Mesenchymal stem cell (in vitro differentiated cells and primary cell): Measurements from ENCODE around the gene STXBP2.
A peak's percentile ranks its signal among the peaks of the same experiment; 100 is the strongest.

Source experiments
- DNase-seq: peaks from one replicate; pipeline ENCODE4 v3.0.0-alpha.2; 2013
- H2AFZ ChIP-seq: one replicate; pipeline ENCODE4 v1.6.1; 2013; ENCODE audit warnings: low read depth, mild to moderate bottlenecking, control low read depth, inconsistent platforms, low read length, moderate library complexity
- H2AK5ac ChIP-seq: 2 replicates; pipeline ENCODE4 v1.6.1; 2013; ENCODE audit warnings: low read length, moderate library complexity, mild to moderate bottlenecking, inconsistent platforms; ENCODE audit not compliant: severe bottlenecking
- H2BK120ac ChIP-seq: one replicate; pipeline ENCODE4 v1.6.1; 2013; ENCODE audit warnings: low read depth, mild to moderate bottlenecking, inconsistent platforms, low read length, moderate library complexity
- H2BK12ac ChIP-seq, 2 experiments: one replicate each; pipeline ENCODE4 v1.6.1; 2013; ENCODE audit warnings: inconsistent platforms in 2 of 2, low read length in 2 of 2, mild to moderate bottlenecking in 2 of 2, moderate library complexity in 2 of 2, control low read depth in 1 of 2
- H2BK15ac ChIP-seq: one replicate; pipeline ENCODE4 v1.6.1; 2013; ENCODE audit warnings: mild to moderate bottlenecking, low read depth, inconsistent platforms; ENCODE audit not compliant: poor library complexity, severe bottlenecking
- H2BK5ac ChIP-seq: 2 replicates; pipeline ENCODE4 v1.6.1; 2013; ENCODE audit warnings: low read depth, mild to moderate bottlenecking, low read length, control low read depth, inconsistent platforms; ENCODE audit not compliant: poor library complexity, severe bottlenecking
- H3K14ac ChIP-seq, 2 experiments: one replicate each; pipeline ENCODE4 v1.6.1; 2013; ENCODE audit warnings: inconsistent platforms in 2 of 2, low read length in 2 of 2, control low read depth in 1 of 2, mild to moderate bottlenecking in 1 of 2, moderate library complexity in 1 of 2
- H3K18ac ChIP-seq, 2 experiments: one replicate each; pipeline ENCODE4 v1.6.1; 2013; ENCODE audit warnings: inconsistent platforms in 2 of 2, low read length in 2 of 2, control low read depth in 1 of 2, low read depth in 1 of 2, mild to moderate bottlenecking in 1 of 2
- H3K23ac ChIP-seq, 2 experiments: one replicate each; pipeline ENCODE4 v1.6.1; 2013; ENCODE audit warnings: inconsistent platforms in 2 of 2, low read length in 2 of 2, mild to moderate bottlenecking in 2 of 2, moderate library complexity in 2 of 2, control low read depth in 1 of 2
- H3K27ac ChIP-seq: 2 replicates; pipeline ENCODE4 v1.5.1; 2013; ENCODE audit warnings: mild to moderate bottlenecking, moderate library complexity, low read length, control low read depth, inconsistent platforms; ENCODE audit not compliant: poor library complexity, severe bottlenecking
- H3K27me3 ChIP-seq, 2 experiments: 2 replicates each; pipeline versions ENCODE4 v1.6.1 to v1.7.0; 2013; ENCODE audit warnings: low read length in 2 of 2, mild to moderate bottlenecking in 2 of 2, moderate library complexity in 2 of 2, control low read depth in 1 of 2, inconsistent platforms in 1 of 2; ENCODE audit not compliant: control insufficient read depth in 1 of 2, insufficient read depth in 1 of 2
- H3K36me3 ChIP-seq, 2 experiments: 2 replicates each; pipeline versions ENCODE4 v1.6.1 to v1.7.0; 2013; ENCODE audit warnings: low read length in 2 of 2, control low read depth in 1 of 2, inconsistent platforms in 1 of 2, low read depth in 1 of 2, mild to moderate bottlenecking in 1 of 2; ENCODE audit not compliant: insufficient read depth in 2 of 2, control insufficient read depth in 1 of 2
- H3K4ac ChIP-seq, 2 experiments: one replicate each; pipeline ENCODE4 v1.6.1; 2013; ENCODE audit warnings: inconsistent platforms in 2 of 2, low read length in 2 of 2, mild to moderate bottlenecking in 2 of 2, moderate library complexity in 2 of 2, control low read depth in 1 of 2, low read depth in 1 of 2
- H3K4me1 ChIP-seq: 2 replicates; pipeline ENCODE4 v1.6.1; 2013; ENCODE audit warnings: low read depth, low read length, control low read depth; ENCODE audit not compliant: control insufficient read depth, insufficient read depth
- H3K4me2 ChIP-seq: 2 replicates; pipeline ENCODE4 v1.6.1; 2013; ENCODE audit warnings: low read length, mild to moderate bottlenecking, inconsistent platforms; ENCODE audit not compliant: poor library complexity, severe bottlenecking
- H3K4me3 ChIP-seq, 2 experiments: 2 replicates each; pipeline versions ENCODE4 v1.5.1 to v1.7.0; 2013; ENCODE audit warnings: low read length in 2 of 2, mild to moderate bottlenecking in 2 of 2, control low read depth in 1 of 2, low read depth in 1 of 2; ENCODE audit not compliant: insufficient read depth in 1 of 2
- H3K79me1 ChIP-seq: replicated peaks from 2 replicates; pipeline ENCODE4 v1.6.1; 2013; ENCODE audit warnings: mild to moderate bottlenecking, control low read depth, low read length, inconsistent platforms; ENCODE audit not compliant: poor library complexity, severe bottlenecking
- H3K9ac ChIP-seq: 2 replicates; pipeline ENCODE4 v1.7.0; 2013; ENCODE audit warnings: mild to moderate bottlenecking, low read length, moderate library complexity
- H3K9me3 ChIP-seq: 2 replicates; pipeline ENCODE4 v1.7.0; 2013; ENCODE audit warnings: mild to moderate bottlenecking, low read length; ENCODE audit not compliant: control insufficient read depth
- H4K8ac ChIP-seq: one replicate; pipeline ENCODE4 v1.6.1; 2013; ENCODE audit warnings: inconsistent platforms, mild to moderate bottlenecking, low read length, moderate library complexity
- H4K91ac ChIP-seq: one replicate; pipeline ENCODE4 v1.6.1; 2013; ENCODE audit warnings: mild to moderate bottlenecking, low read length, inconsistent platforms
- WGBS: methylation state at CpG from one replicate; pipeline ENCODE4 v1.1.7; 2013; ENCODE audit warnings: mixed read lengths; 5-methylcytosine and 5-hydroxymethylcytosine counted together

Gene STXBP2

DNA sequence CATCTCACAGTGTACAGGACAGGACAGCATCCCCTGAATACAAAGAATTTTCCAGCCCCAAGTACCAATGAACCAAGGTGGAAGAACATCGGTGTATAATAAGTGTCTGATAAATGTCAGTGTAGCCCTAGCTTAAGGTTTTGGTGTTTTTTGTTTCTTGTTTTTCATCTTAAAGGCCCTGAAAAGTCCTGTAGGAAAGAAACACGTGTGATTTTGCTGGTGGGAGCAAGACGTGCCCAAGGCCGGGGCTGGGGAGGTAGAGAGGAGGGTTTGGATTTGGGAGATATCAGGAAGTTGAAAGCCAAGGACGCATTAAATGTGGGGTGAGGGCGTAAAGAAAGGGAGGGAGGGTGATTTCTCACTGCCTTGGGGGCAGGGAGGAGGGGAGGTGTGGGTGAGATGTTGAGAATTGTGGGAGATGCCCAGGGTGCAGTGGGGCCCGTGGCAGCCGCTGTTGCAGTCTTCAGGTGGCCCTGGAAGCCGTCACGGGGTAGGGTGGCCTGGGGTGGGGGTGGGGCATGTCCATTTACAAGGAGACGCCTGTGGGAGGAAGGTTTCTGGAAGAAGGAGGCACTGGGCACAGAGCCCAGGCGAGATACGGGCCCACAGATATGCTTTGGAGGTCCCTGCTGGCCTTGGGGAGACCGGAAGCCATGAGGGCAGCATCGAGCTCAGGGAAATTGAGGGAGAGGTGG, 34.5 kb upstream of the STXBP2 start:
- Histone ChIP-seq H3K4me1 (no peaks in the 10 kb centered on the region), H3K36me3 (no peaks in the 10 kb centered on the region), H3K27me3 (peaks cover 14 to 39% of the 10 kb centered on the region in 2 experiments), H3K4me2 (no peak overlapping the region), H2BK120ac (no peak overlapping the region), H3K14ac (no peak overlapping the region), H2AFZ (no peak overlapping the region), H3K9ac (no peak overlapping the region), H3K79me1 (no peaks in the 10 kb centered on the region), H2BK5ac (no peak overlapping the region), H3K4me3 (no peak overlapping the region), H2BK15ac (no peak overlapping the region), H3K27ac (no peak overlapping the region), H3K4ac (no peak overlapping the region), H4K91ac (no peak overlapping the region), H3K23ac (no peak overlapping the region), H4K8ac (no peak overlapping the region), H2AK5ac (no peak overlapping the region), H2BK12ac (no peak overlapping the region), H3K18ac (no peak overlapping the region), H3K9me3 (no peaks in the 10 kb centered on the region)
- no peak for DNase-seq
- 65% methylated on average over 15 of the region's 15 CpGs for WGBS

- Histone ChIP-seq H3K27ac (no peak overlapping the region), H3K79me1 (no peaks in the 10 kb centered on the region), H2BK12ac (no peak overlapping the region), H3K4me2 (no peak overlapping the region), H3K4me1 (no peaks in the 10 kb centered on the region), H3K9me3 (no peaks in the 10 kb centered on the region), H2BK15ac (no peak overlapping the region), H2BK5ac (no peak overlapping the region), H2AFZ (no peak overlapping the region), H3K23ac (no peak overlapping the region), H3K14ac (no peak overlapping the region), H2BK120ac (no peak overlapping the region), H3K9ac (no peak overlapping the region), H4K91ac (no peak overlapping the region), H3K18ac (no peak overlapping the region), H4K8ac (no peak overlapping the region), H3K36me3 (no peaks in the 10 kb centered on the region), H3K27me3 (peaks cover 8 to 33% of the 10 kb centered on the region in 2 experiments), H2AK5ac (no peak overlapping the region), H3K4ac (no peak overlapping the region), H3K4me3 (no peak overlapping the region)
- WGBS = 87% methylated on average over 11 of the region's 11 CpGs
- no peak for DNase-seq
These were observed 33.9 kb upstream of the STXBP2 start for GRCh38 chr19:7602935-7603497.

DNA sequence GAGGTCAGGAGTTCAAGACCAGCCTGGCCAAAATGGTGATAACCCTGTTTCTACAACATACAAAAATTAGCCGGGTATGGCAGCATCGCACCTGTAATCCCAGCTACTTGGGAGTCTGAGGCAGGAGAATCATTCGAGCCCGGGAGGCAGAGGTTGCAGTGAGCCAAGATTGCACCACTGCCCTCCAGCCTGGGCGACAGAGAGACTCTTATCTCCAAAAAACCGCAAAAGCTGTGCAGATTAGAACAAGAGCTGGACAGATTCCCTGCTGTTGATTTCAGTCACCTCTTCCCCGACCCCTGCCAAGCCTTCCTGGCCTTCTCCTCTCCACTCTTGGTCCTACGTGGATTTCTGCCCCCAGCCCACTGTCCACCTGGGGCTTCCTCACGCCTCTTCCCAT, 33.0 kb upstream of the STXBP2 start:
- Histone ChIP-seq H3K27ac (no peak overlapping the region), H2BK120ac (no peak overlapping the region)

GRCh38 chr19:7605490-7606222, 31.3 kb upstream of the STXBP2 start:
- H4K8ac ChIP-seq = no peak overlapping the region
- no peak overlapping the region for H2BK15ac ChIP-seq
- H2BK5ac ChIP-seq = no peak overlapping the region
- H3K9ac ChIP-seq = no peak overlapping the region
- no peak overlapping the region for H3K4me2 ChIP-seq
- no peak overlapping the region for H2BK120ac ChIP-seq
- no peak overlapping the region for H3K14ac ChIP-seq
- H3K9me3 ChIP-seq = no peaks in the 10 kb centered on the region
- no peak overlapping the region for H2AK5ac ChIP-seq
- peak; percentile 14 for DNase-seq
- no peaks in the 10 kb centered on the region for H3K4me1 ChIP-seq
- peaks cover 5 to 25% of the 10 kb centered on the region in 2 experiments for H3K27me3 ChIP-seq
- no peak overlapping the region for H2AFZ ChIP-seq
- no peak overlapping the region for H3K4ac ChIP-seq
- no peak overlapping the region for H4K91ac ChIP-seq
- H3K4me3 ChIP-seq = no peak overlapping the region
- H3K27ac ChIP-seq = no peak overlapping the region
- H3K23ac ChIP-seq = no peak overlapping the region
- no peak overlapping the region for H3K18ac ChIP-seq
- H3K36me3 ChIP-seq = no peaks in the 10 kb centered on the region
- WGBS = 76% methylated on average over 13 of the region's 14 CpGs
- H3K79me1 ChIP-seq = no peaks in the 10 kb centered on the region
- H2BK12ac ChIP-seq = no peak overlapping the region

More for the DNA sequence above, 33.0 kb upstream of the STXBP2 start:
- no peak overlapping the region for H4K8ac ChIP-seq
- H2AFZ ChIP-seq = no peak overlapping the region
- H3K23ac ChIP-seq = no peak overlapping the region
- no peak overlapping the region for H2BK12ac ChIP-seq
- no peak overlapping the region for H3K4ac ChIP-seq
- H3K79me1 ChIP-seq = no peaks in the 10 kb centered on the region
- H2BK15ac ChIP-seq = no peak overlapping the region
- no peak overlapping the region for H2AK5ac ChIP-seq
- no peak overlapping the region for H4K91ac ChIP-seq
- H2BK5ac ChIP-seq = no peak overlapping the region
- H3K4me1 ChIP-seq = no peaks in the 10 kb centered on the region
- no peaks in the 10 kb centered on the region for H3K9me3 ChIP-seq
- H3K4me3 ChIP-seq = no peak overlapping the region
- no peak overlapping the region for H3K18ac ChIP-seq
- no peak overlapping the region for H3K4me2 ChIP-seq
- peaks cover 5 to 25% of the 10 kb centered on the region in 2 experiments for H3K27me3 ChIP-seq
- H3K14ac ChIP-seq = no peak overlapping the region
- WGBS = 86% methylated on average over 9 of the region's 9 CpGs
- DNase-seq = no peak
- H3K36me3 ChIP-seq = no peaks in the 10 kb centered on the region
- no peak overlapping the region for H3K9ac ChIP-seq
